HG03159 (cell line): Measurements from ENCODE around the gene COMMD7.
"Not testable (repeated sequence)": the region's sequence is repeated elsewhere in the genome, so short reads cannot be mapped to it uniquely, and the experiment has no call there.

Experiments
- ATAC-seq: cut with Tn5 transposase; IDR thresholded peaks from one replicate; pipeline ENCODE4 v1.9.1; 2021; ENCODE audit warnings: mild to moderate bottlenecking, moderate library complexity; ENCODE audit not compliant: unreplicated experiment

Gene COMMD7

DNA sequence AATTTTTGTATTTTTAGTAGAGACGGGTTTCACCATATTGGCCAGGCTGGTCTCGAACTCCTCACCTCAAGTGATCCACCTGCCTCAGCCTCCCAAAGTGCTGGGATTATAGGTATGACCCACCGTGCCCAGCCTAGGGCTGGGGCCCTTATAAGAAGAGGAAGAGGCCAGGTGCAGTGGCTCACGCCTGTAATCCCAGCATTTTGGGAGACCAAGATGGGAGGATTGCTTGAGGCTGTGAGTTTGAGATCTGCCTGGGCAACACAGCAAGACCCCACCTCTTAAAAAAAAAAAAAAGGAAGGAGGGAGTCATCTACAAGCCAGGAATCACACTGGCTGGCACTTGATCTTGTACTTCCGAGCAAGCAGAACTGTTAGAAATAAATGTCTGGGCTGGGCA lies 13.9 kb downstream of the COMMD7 start:
- not testable (repeated sequence) for ATAC-seq

DNA sequence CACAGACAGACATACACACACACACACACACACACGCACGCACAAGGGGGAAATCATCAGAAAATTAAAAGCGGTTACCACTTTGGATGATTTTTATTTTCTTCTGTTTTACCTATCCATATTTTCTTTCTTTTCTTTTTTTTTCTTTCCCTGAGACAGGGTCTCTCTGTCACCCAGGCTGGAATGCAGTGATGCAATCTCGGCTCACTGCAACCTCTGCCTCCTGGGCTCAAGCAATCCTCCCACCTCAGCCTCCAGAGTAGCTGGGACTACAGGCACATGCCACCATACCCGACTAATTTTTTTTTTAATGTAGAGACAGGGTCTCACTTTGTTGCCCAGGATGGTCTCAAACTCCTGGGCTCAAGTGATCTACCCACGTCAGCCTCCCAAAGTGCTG lies 14.8 kb downstream of the COMMD7 start:
- ATAC-seq = not testable (repeated sequence)

DNA sequence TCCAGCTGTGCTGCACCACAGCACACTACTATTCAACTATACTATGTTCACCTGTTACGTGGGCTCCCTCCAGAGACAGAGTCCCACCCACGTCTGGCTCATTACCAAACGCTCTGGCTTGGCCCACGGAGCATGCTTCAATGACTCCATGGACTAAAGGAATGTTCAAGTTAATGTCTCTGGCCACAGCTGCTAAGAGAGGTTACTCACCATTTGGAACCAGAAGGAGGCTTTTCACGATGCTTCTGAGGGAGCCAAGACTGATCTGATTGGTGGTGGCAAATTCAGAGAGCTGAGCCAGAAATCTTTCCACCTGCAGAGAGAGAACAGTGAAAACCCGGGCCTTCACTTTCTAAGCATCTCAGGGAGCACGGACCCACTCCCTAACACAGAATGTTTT lies 15.6 kb downstream of the COMMD7 start:
- ATAC-seq = no peak

DNA sequence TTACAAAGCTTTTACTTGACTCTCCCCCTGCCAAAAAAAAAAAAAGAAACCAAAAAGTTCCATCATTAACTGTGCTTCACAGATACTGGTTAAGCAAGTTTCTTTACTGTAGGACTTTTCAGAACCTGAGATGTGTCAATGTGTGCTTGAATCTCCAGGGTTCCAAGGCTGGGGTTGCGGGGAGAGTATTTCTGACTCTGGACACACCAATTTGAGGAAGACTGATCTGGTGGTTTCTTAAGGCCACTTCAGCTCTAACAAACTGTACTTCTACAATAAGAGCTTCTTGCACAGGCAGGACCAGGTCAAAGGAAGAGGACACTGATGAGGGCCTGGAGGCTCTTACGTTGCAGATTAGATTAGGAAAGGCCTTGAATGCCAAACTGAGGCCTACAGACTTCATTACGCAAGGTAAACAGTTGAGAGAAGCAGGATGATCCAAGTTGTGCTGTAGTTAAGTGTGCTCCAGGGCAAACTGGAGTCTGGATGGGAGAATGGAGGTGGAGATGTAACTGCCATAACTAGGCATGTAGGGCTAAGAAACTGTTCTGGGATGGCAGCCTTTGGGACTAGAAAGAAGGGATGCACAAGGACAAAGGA lies 24.4 kb downstream of the COMMD7 start:
- no peak for ATAC-seq

DNA sequence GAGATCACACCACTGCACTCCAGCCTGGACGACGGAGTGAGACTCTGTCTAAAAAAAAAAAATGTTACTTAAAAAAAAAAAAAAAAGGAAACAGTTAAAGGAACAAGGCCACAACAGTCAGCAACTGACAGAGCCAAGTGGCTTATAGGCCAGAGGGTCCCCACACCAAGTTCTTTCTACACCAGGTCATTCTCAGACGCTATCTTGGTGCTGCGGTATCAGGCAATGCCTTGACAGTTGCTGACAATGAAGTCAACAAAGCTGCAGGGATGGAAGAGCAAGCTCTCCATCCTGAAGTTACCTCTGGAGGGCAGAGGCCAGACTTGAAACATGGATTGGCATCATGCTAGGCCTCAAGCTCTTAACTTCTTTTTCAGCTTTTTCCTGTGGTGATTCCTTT lies 31.9 kb downstream of the COMMD7 start:
- no peak for ATAC-seq

DNA sequence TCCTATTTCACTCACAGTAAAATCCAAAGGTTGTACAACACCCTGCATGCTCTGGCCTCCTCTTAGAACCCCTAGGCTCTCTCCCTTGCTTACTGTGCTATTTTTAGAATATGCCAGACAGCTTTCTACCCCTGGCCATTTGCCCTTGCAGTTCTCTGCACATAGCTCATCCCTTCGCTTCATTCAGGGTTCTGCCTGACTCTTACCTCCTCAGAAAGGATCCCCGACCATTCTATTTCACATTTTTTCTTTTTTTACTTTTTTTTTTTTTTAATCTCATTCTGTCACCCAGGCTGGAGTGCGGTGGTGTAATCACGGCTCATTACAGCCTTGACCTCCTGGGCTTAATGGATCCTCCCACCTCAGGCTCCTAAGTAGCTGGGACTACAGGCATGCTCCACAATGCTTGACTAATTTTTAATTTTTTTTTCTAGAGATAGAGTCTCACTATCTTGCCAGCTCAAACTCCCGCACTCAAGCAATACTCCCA lies 33.6 kb downstream of the COMMD7 start:
- no peak for ATAC-seq

DNA sequence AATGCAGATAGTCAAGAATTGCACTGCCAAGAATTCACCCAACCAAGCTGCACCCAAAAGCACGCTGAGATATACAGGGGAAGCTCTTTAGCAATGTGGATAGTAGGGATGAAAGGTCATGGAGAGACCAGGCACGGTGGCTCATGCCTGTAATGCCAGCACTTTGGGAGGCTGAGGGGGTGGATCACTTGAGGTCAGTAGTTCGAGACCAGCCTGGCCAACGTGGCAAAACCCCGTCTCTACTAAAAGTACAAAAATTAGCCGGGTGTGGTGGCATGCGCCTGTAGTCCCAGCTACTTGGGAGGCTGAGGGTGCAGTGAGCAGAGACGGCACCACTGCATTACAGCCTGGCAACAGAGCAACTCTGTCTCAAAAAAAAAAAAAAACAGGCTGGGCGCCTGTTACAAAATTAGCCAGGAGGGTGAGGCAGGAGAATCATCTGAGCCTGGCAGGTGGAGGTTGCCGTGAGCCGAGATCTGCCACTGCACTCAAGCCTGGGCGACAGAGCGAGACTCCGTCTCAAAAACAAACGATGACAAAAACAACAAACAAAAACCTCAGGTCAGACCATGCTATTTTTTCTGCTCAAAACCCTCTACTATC lies 34.1 kb downstream of the COMMD7 start:
- ATAC-seq = not testable (repeated sequence)

DNA sequence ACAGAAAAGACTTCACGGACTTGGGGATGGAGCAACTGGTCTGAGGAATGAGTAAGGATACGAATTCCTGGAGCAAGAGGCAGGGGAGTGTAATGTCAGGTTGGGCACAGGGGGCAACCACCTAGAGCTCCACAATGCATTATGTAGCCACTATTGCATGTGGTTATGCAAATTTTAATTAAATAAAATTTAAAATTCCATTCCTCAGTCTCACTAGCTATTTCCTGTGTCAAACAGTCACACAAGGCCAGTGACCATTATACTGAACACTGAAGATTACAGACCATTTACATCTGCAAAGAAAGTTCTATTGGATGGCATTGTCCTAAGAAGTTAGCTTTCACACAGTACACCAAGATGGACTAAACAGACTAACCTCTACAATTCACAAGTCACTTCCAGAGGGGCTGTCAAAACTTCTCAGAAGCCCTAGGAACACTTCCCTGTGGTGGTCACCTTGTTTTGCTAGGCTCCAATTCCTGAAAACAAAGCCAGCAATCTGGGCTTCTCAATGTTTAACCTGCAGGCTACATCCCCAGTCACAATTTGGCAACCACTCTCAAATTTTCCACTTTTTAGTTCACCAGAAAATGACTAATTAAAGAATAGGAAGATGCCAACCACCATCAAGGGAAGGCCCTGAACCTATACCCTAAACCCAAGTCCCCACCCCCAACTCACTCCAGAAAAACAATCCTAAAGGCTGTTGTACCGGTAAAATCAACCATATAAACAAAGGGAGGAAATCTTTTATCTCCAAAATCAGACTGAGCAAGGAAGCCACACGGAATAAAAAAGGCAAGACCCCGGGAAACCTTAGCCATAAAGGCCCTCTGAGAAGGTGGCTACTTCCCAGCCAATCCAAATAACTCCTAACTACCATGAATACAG lies 35.3 kb downstream of the COMMD7 start:
- no peak for ATAC-seq

DNA sequence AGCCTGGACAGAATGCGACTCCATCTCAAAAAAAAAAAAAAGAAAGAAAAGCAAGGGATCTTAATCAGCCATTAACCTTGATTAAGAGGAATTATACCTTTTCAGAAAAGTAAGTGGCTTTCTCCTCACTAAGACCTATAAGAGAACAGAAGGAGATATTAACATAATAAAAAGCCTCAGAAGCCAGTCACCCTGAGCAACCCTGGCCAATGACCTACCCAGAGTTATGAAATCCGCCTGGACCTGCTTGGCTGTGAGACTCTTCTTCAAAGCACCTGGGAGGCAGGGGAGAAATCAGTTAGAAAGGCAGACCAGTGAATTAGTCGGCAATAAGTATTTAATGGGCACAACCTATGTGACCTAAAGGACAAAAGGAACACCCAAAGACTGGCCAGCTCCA lies 36.8 kb downstream of the COMMD7 start:
- no peak for ATAC-seq

DNA sequence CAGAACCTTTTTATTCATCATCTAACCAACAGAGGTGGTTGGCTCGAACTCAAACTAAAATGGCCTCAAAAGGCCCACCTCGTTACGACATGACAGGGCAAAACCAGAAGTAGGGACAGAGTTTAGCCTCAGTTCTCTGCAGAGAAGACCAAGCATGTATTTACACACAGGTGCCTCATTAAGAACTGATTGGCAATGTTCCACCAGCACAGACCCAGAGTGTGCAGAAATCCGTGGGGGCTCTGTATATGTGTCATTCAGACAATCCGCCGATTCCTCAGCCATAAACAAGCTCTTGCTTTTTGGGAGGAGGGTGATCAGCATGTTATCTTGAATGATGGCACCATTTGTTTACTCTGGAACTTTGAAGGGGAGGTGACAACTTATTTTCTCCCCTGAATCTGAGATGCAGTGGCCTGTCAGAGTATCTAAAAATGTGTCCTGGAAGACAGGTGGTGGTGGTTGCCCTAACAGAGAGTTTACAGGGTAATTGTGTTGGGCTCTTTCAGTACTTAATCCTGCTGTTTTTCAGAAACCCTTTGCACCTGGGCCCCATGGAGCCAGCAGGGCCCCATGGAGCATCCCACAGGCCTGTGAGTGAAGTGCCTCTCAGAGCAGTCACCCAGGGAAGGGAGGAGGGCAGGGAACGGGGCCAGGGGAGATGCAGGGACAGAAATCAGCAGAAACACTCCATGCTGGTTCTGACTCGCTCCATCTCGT lies 40.4 kb downstream of the COMMD7 start:
- ATAC-seq = no peak

DNA sequence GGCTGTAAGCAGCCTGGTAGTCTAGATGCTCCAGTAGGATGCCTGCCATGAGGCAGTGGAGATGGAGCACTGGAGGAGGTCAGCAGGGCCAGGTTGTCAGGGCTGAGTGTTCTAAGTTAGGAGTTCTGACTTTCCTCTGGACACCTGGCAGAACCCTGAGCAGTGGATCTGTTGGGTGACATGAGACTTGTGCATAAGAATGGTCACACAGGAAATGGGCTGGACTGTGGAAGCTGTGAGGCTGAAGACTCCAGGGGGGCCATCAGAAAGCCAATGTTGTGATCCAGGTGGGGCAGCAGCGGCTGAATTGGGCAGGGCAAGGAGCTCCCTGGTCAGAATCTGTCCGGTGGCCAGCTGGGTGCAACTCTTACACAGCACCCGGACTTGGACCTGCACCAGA lies 45.7 kb downstream of the COMMD7 start:
- no peak for ATAC-seq

DNA sequence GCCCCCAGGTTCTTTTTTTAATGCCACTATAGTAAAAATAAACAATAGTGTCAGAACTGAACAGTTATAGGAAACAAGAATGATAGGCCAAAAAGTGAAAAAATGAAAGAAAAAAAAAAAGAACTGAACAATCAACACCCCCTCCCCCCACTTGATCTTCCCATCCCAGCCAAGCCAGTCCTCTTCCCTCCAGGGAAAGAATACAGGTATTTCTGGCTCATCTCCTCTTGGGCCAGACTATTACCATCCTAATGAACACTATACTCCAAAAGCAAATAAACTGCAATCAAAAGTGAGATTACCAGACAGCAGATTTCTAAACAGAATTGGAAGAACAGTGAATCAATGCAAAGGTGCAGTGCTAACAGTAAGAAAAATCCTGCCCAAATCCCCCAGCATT lies 48.2 kb downstream of the COMMD7 start:
- no peak for ATAC-seq

DNA sequence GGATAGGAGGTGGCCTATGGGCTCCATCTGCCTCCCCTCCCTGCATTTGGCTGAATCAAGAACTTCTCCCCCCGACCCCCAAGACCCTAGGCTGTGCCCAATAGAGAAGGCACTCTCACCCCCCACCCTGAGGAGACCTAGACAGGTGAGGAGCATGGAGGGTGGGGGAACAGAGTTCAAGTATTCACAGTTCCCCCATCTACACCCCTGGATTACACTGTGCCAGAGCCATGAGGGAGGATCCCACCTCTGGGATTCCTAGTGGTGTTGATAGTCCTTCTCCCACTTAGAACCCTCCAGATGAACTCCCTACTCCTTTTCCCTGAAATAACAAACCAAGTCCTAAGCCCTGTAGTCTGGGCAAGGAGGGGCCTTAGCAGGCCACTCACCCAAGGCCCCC lies 54.3 kb downstream of the COMMD7 start:
- not testable (repeated sequence) for ATAC-seq

DNA sequence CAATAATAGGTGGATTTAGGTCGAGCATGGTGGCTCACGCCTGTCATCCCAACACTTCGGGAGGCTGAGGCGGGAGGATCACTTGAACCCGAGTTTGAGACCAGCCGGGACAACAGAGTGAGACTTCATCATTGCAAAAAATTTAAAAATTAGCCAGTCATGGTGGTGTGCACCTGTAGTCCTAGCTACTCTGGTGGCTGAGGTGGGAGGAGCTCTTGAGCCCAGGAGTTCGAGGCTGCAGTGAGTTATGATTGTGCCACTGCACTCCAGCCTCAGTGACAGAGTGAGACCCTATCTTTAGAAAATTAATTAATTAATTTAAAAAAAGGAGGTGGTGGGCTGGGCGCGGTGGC lies 56.1 kb downstream of the COMMD7 start:
- ATAC-seq = no peak

DNA sequence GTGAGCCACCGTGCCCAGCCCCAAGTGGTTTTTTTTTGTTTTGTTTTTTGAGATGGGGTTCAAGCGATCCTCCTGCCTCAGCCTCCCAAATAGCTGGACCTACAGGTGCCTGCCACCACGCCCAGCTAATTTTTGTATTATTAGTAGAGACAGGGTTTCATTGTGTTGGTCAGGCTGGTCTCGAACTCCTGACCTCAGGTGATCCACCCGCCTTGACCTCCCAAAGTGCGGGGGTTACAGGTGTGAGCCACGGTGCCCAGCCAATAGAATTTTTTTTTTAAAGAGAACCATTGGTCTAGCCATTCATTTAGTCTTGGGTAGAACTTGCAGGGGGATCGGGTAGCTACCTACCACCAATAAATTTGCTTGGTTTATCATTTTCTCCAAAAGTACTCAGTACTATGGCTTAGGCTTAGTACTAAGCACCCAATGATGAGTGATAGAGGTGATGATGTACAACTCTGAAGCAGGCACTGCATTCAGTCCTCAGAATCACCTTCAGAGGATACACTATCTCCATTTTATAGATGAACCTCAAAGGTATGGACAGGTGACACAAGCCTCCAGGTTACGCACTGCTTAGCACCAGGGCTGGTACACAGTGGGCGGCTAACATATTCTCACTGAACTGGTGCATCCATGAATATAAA lies 56.6 kb downstream of the COMMD7 start:
- ATAC-seq = no peak

DNA sequence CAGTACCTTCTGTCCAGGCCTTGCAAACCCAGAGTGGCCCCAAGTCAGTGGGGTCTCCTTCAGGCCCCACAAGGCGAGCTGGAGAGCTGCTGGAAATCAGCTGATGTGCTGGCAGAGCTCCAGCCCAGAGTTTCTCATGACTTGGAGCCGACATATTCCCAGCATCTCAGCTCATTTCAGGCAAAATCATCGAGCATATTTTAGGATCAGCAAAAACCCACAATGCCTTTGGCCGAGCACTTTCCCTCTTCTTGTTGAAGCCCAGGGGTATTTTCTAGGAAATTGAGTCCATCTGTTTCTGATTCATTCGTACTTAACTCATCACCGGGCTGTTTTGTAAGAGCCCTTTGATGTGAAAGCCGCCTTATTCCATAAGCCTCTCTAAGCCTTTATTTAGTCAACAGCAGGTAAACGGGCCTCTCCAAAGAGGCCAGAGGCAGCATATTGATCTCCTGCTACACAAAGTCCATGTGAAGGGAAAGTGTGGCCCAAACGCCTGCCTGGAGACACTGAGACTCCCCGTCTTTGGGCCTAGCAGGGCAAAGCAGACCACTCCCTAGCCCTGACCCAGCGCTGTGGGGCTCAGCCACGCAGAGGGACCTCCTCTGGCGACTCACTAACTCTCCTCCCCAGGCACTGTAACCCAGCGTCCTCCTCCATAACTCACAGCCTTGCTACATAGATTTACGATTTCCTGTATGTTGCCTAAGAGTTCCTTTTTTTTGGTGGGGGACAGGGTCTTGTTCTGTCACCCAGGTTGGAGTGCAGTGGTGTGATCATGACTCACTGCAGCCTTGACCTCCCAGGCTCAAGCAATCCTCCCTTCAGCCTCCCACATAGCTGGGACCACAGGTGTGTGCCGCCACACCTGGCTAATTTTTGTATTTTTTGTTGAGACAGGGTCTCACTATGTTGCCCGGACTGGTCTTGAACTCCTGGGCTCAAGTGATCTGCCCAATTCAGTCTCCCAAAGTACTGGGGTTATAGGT lies 57.4 kb downstream of the COMMD7 start:
- no peak for ATAC-seq

DNA sequence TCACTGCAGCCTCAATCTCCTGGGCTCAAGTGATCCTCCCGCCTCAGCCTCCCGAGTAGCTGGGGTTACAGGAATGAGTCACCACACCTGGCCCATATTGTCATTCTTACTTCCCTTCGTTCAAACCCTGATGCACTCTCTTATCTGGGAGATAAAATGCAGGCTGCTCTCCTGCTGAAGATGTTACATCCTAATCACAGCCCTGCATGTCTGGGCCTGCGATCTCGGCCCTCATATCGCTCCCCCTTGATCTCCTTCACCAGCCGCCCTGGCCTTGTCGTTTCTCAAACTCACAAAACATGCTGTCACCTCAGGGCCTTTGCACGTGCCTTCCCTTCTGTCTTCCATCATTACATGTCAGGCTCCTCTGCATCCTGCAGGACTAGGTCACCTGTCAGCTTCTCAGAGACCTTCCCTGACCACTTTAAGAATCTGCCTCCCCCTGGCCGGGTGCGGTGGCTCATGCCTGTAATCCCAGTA lies 60.7 kb downstream of the COMMD7 start:
- no peak for ATAC-seq

DNA sequence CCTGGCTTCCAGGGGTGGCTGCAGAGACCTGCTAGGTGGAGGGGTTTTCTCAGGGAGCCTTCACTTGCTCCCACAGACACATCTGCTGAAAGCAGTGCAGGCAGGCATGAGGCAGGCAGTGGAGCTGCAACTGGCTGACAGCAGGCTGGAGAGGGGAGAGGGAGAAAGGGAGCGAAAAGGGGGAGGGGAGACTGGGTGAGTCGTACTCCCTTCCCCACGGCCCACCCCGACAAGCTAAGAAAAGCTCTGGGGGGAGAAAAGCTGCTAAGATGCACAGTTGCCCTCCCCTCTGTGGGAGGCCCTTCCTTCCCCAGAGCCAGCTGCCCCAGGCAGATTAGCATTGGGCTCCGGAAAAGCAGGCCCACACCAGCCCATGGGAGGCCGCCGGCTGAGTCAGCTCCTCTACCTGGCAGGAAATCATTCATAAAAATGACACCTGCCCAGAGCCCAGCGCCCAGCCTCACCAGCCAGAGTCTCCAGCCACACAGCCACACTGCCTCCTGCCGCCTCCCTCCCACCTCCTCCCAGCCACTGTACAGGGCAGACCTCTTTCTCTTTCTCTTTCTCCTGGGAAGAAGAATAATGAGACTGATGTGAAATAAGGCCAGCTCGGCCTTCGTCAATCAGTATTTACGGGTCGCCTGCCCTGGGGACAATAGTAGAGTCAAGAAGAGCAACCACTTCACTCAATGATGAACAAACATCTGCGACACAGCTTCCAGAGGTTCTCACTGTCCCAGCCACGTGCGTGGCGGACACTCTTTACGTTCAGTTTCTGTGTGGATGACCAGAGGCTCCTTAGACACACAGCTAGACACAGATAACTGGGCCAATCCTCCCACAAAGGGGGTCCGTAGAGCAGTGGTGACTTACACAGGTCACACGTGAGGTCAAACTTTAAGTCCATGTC lies 61.8 kb downstream of the COMMD7 start:
- no peak for ATAC-seq
